WTC11 (cell line): ENCODE measurements around the gene USP48. TPM values are rescaled to one million over a fixed set of nuclear protein-coding genes. Genes with fewer than 3 reads are reported as not detected.

Experiments
- ATAC-seq: fragments of 200-7000 bp; cut with Tn5 transposase; 2 replicates; pipeline ENCODE4 v1.10.0; 2021; ENCODE audit warnings: mild to moderate bottlenecking, moderate library complexity
- CTCF ChIA-PET: fragments of 300-600 bp; sonication (Branson Sonifier 250); formaldehyde crosslinking; loops from one replicate; lab custom pipeline; 2021; ENCODE audit warnings: antibody characterized with exemption; lab: Charles Lee
- POLR2A ChIA-PET: fragments of 350-600 bp; sonication (Branson Sonifier 250); formaldehyde crosslinking; loops from one replicate; lab custom pipeline; 2021; ENCODE audit warnings: antibody characterized with exemption; lab: Charles Lee
- DNase-seq: peaks from one replicate; pipeline ENCODE4 v3.0.0; 2021; ENCODE audit warnings: low spot score
- H3K27ac Mint-ChIP-seq: 2 replicates; pipeline ENCODE4 v1.8.0; 2021; ENCODE audit warnings: mixed read lengths
- H3K27me3 Mint-ChIP-seq: 2 replicates; pipeline ENCODE4 v1.8.0; 2021; ENCODE audit warnings: low read depth, mild to moderate bottlenecking, moderate library complexity, mixed read lengths
- H3K36me3 Mint-ChIP-seq: 2 replicates; pipeline ENCODE4 v1.8.0; 2021; ENCODE audit warnings: mixed read lengths
- H3K4me1 Mint-ChIP-seq: 2 replicates; pipeline ENCODE4 v1.8.0; 2022; ENCODE audit warnings: mixed read lengths
- H3K4me3 Mint-ChIP-seq: 2 replicates; pipeline ENCODE4 v1.8.0; 2021; ENCODE audit warnings: mild to moderate bottlenecking, moderate library complexity, mixed read lengths
- H3K9me3 Mint-ChIP-seq: 2 replicates; pipeline ENCODE4 v1.8.0; 2021; ENCODE audit warnings: mixed read lengths
- EMX1 ChIP-seq: fragments of 250-450 bp; sonication (Bioruptor Pico); IDR thresholded peaks from 2 replicates; pipeline ENCODE4 v1.8.0; 2021; ENCODE audit warnings: mild to moderate bottlenecking
- GRHL2 ChIP-seq: fragments of 250-450 bp; sonication (Bioruptor Pico); IDR thresholded peaks from 2 replicates; pipeline ENCODE4 v1.8.0; 2022; ENCODE audit warnings: mild to moderate bottlenecking, moderate library complexity; ENCODE audit not compliant: insufficient replicate concordance, severe bottlenecking
- GTF2I ChIP-seq: fragments of 250-450 bp; sonication (Bioruptor Pico); conservative IDR thresholded peaks from 2 replicates; pipeline ENCODE4 v1.4.0; 2021; ENCODE audit warnings: mild to moderate bottlenecking
- IRF2 ChIP-seq: sonication (generic); formaldehyde crosslinking; IDR thresholded peaks from 2 replicates; pipeline ENCODE4 v1.8.0; 2022; ENCODE audit warnings: low read depth, missing genetic modification reagents, borderline replicate concordance
- JAZF1 ChIP-seq: fragments of 250-450 bp; sonication (Bioruptor Pico); IDR thresholded peaks from 2 replicates; pipeline ENCODE4 v1.9.0; 2021; ENCODE audit warnings: moderate library complexity, mild to moderate bottlenecking, inconsistent platforms
- NR2C2 ChIP-seq: sonication (generic); formaldehyde crosslinking; IDR thresholded peaks from 2 replicates; pipeline ENCODE4 v1.8.0; 2022; ENCODE audit warnings: mild to moderate bottlenecking, missing genetic modification reagents
- SMAD4 ChIP-seq: sonication (generic); formaldehyde crosslinking; IDR thresholded peaks from 2 replicates; pipeline ENCODE4 v1.8.0; 2022; ENCODE audit warnings: mild to moderate bottlenecking, missing genetic modification reagents
- SP1 ChIP-seq: sonication (generic); formaldehyde crosslinking; conservative IDR thresholded peaks from 2 replicates; pipeline ENCODE4 v1.8.1; 2022; ENCODE audit warnings: missing genetic modification reagents
- ZNF138 ChIP-seq: sonication (generic); formaldehyde crosslinking; conservative IDR thresholded peaks from 2 replicates; pipeline ENCODE4 v1.8.1; 2022; ENCODE audit warnings: mild to moderate bottlenecking, moderate library complexity, missing genetic modification reagents
- ZNF423 ChIP-seq: fragments of 250-450 bp; sonication (Bioruptor Pico); IDR thresholded peaks from 2 replicates; pipeline ENCODE4 v2.1.2; 2022; ENCODE audit warnings: mild to moderate bottlenecking, moderate library complexity
- ZNF671 ChIP-seq: fragments of 250-450 bp; sonication (Bioruptor Pico); IDR thresholded peaks from 2 replicates; pipeline ENCODE4 v1.8.0; 2021; ENCODE audit warnings: mild to moderate bottlenecking
- total RNA-seq: library from RNA; stranded (reverse); gene quantifications from 3 replicates; pipeline ENCODE4 v1.2.3, GENCODE V29; 2021
- TF ChIP-seq, protein P1 (sequence below): sonication (generic); formaldehyde crosslinking; IDR thresholded peaks from 2 replicates; pipeline ENCODE4 v1.8.0; 2023; ENCODE audit warnings: missing genetic modification reagents, mild to moderate bottlenecking, borderline replicate concordance
- TF ChIP-seq, protein P2 (sequence below): fragments of 200-600 bp; IDR thresholded peaks from 2 replicates; pipeline ENCODE4 v1.8.0; 2022; ENCODE audit warnings: antibody characterized with exemption
- TF ChIP-seq, protein P3 (sequence below): fragments of 250-450 bp; sonication (Bioruptor Pico); IDR thresholded peaks from 2 replicates; pipeline ENCODE4 v2.1.2; 2022; ENCODE audit warnings: mild to moderate bottlenecking, moderate library complexity
- TF ChIP-seq, protein P4 (sequence below): fragments of 250-450 bp; sonication (Bioruptor Pico); IDR thresholded peaks from 2 replicates; pipeline ENCODE4 v1.9.0; 2021; ENCODE audit warnings: moderate library complexity, mild to moderate bottlenecking, inconsistent platforms, borderline replicate concordance
- TF ChIP-seq, protein P5 (sequence below): sonication (generic); formaldehyde crosslinking; IDR thresholded peaks from 2 replicates; pipeline ENCODE4 v1.8.1; 2023; ENCODE audit warnings: mild to moderate bottlenecking, moderate library complexity, missing genetic modification reagents
- TF ChIP-seq, protein P6 (sequence below): sonication (generic); formaldehyde crosslinking; IDR thresholded peaks from 2 replicates; pipeline ENCODE4 v1.8.0; 2023; ENCODE audit warnings: missing genetic modification reagents
- TF ChIP-seq, protein P7 (sequence below): sonication (generic); formaldehyde crosslinking; IDR thresholded peaks from 2 replicates; pipeline ENCODE4 v1.8.0; 2022; ENCODE audit warnings: missing genetic modification reagents

The USP48 gene
- total RNA-seq, 1 experiment from 2014 or later, result 86.9 TPM

DNA sequence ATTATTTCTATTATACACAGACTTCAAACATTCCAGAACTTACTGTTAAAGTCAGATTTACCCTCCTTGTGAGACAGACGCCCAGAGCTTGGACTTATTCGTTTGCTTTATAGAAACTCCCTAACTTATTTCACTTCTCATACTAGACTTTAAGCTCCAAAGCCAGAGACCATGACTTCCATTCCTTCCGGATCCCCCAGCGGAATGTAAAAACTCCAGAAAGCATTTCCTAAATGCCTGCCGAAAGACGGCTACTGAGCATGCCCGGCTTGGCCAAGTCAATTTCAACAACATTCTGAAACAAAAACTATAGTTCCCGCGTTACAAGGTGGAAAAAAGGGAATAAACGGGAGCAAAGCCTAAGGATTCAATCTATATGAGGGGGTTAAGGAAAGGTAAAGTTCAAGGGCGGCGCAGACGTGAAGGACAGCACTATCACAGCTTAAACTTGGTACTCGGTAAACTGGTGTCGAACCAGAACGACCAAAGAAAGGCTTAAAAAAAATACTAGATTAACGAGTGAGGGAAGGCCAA is 1.1 kb downstream of the USP48 start (continued):
- TF ChIP-seq, protein P1, sequence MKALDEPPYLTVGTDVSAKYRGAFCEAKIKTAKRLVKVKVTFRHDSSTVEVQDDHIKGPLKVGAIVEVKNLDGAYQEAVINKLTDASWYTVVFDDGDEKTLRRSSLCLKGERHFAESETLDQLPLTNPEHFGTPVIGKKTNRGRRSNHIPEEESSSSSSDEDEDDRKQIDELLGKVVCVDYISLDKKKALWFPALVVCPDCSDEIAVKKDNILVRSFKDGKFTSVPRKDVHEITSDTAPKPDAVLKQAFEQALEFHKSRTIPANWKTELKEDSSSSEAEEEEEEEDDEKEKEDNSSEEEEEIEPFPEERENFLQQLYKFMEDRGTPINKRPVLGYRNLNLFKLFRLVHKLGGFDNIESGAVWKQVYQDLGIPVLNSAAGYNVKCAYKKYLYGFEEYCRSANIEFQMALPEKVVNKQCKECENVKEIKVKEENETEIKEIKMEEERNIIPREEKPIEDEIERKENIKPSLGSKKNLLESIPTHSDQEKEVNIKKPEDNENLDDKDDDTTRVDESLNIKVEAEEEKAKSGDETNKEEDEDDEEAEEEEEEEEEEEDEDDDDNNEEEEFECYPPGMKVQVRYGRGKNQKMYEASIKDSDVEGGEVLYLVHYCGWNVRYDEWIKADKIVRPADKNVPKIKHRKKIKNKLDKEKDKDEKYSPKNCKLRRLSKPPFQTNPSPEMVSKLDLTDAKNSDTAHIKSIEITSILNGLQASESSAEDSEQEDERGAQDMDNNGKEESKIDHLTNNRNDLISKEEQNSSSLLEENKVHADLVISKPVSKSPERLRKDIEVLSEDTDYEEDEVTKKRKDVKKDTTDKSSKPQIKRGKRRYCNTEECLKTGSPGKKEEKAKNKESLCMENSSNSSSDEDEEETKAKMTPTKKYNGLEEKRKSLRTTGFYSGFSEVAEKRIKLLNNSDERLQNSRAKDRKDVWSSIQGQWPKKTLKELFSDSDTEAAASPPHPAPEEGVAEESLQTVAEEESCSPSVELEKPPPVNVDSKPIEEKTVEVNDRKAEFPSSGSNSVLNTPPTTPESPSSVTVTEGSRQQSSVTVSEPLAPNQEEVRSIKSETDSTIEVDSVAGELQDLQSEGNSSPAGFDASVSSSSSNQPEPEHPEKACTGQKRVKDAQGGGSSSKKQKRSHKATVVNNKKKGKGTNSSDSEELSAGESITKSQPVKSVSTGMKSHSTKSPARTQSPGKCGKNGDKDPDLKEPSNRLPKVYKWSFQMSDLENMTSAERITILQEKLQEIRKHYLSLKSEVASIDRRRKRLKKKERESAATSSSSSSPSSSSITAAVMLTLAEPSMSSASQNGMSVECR (CRISPR knock-in tag), result no peak
- TF ChIP-seq EMX1 (CRISPR knock-in tag), result no peak

DNA sequence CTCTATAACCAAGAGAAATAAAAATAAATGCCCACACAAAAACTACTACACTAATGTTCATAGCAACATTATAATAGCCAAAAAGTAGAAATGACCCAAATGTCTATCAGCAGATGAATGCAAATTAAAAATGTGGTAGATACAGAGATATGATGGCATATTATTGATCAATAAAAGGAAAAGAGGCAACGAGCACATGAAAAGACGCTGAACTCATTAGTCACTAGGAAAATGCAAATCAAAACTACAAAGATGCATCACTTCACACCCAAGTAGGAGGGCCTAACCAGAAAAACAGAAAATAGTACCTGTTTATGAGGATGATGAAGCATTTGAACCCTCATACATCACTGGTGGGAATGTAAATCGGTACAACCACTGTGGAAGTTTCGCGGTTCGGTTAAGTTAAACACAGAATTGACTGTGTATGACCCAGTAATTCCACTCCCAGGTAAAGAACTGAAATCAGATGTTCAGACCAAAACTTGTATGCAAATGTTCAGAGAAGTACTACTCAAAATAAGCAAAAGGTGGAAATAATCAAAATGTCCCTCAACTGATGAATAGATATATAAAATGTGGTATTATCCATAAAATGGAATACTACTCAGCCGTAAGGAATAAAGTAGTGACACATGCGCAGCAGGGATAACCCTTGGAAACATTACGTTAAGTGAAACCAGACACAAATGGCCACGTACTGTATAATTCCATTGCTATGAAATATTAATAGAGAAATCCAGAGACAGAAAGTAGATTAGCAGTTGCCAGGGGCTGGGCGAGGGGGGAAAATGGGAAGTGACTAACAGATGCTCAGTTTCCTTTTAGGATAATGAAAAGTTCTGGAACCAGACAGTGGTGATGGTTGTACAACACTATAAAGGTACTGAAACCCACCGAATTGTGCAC is 3.1 kb downstream of the USP48 start:
- no peak for ATAC-seq
- ChIA-PET POLR2A (no interaction called here), CTCF (no interaction called here)
- Mint-ChIP-seq H3K9me3 (peaks cover 5% of the 10 kb centered on the region), H3K27ac (peak overlapping the region; percentile 68), H3K36me3 (peaks cover 15% of the 10 kb centered on the region), H3K4me1 (peaks cover 27% of the 10 kb centered on the region), H3K4me3 (peak overlapping the region; percentile 48), H3K27me3 (no peaks in the 10 kb centered on the region)
- TF ChIP-seq EMX1 (CRISPR knock-in tag) (no peak), ZNF138 (CRISPR knock-in tag) (no peak), ZNF423 (no peak), ZNF671 (CRISPR knock-in tag) (no peak), JAZF1 (no peak), SP1 (CRISPR knock-in tag) (no peak), GRHL2 (no peak), NR2C2 (CRISPR knock-in tag) (no peak), GTF2I (CRISPR knock-in tag) (no peak), SMAD4 (CRISPR knock-in tag) (no peak), IRF2 (CRISPR knock-in tag) (no peak)
- TF ChIP-seq, protein P2, sequence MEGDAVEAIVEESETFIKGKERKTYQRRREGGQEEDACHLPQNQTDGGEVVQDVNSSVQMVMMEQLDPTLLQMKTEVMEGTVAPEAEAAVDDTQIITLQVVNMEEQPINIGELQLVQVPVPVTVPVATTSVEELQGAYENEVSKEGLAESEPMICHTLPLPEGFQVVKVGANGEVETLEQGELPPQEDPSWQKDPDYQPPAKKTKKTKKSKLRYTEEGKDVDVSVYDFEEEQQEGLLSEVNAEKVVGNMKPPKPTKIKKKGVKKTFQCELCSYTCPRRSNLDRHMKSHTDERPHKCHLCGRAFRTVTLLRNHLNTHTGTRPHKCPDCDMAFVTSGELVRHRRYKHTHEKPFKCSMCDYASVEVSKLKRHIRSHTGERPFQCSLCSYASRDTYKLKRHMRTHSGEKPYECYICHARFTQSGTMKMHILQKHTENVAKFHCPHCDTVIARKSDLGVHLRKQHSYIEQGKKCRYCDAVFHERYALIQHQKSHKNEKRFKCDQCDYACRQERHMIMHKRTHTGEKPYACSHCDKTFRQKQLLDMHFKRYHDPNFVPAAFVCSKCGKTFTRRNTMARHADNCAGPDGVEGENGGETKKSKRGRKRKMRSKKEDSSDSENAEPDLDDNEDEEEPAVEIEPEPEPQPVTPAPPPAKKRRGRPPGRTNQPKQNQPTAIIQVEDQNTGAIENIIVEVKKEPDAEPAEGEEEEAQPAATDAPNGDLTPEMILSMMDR, result no peak
- TF ChIP-seq, protein P3, sequence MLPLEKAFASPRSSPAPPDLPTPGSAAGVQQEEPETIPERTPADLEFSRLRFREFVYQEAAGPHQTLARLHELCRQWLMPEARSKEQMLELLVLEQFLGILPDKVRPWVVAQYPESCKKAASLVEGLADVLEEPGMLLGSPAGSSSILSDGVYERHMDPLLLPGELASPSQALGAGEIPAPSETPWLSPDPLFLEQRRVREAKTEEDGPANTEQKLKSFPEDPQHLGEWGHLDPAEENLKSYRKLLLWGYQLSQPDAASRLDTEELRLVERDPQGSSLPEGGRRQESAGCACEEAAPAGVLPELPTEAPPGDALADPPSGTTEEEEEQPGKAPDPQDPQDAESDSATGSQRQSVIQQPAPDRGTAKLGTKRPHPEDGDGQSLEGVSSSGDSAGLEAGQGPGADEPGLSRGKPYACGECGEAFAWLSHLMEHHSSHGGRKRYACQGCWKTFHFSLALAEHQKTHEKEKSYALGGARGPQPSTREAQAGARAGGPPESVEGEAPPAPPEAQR, result no peak
- TF ChIP-seq, protein P4, sequence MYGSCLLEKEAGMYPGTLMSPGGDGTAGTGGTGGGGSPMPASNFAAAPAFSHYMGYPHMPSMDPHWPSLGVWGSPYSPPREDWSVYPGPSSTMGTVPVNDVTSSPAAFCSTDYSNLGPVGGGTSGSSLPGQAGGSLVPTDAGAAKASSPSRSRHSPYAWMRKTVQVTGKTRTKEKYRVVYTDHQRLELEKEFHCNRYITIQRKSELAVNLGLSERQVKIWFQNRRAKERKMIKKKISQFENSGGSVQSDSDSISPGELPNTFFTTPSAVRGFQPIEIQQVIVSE (CRISPR knock-in tag), result no peak
- TF ChIP-seq, protein P5, sequence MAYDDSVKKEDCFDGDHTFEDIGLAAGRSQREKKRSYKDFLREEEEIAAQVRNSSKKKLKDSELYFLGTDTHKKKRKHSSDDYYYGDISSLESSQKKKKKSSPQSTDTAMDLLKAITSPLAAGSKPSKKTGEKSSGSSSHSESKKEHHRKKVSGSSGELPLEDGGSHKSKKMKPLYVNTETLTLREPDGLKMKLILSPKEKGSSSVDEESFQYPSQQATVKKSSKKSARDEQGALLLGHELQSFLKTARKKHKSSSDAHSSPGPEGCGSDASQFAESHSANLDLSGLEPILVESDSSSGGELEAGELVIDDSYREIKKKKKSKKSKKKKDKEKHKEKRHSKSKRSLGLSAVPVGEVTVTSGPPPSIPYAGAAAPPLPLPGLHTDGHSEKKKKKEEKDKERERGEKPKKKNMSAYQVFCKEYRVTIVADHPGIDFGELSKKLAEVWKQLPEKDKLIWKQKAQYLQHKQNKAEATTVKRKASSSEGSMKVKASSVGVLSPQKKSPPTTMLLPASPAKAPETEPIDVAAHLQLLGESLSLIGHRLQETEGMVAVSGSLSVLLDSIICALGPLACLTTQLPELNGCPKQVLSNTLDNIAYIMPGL, result no peak
- TF ChIP-seq, protein P6, sequence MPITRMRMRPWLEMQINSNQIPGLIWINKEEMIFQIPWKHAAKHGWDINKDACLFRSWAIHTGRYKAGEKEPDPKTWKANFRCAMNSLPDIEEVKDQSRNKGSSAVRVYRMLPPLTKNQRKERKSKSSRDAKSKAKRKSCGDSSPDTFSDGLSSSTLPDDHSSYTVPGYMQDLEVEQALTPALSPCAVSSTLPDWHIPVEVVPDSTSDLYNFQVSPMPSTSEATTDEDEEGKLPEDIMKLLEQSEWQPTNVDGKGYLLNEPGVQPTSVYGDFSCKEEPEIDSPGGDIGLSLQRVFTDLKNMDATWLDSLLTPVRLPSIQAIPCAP (CRISPR knock-in tag), result no peak
- TF ChIP-seq, protein P7, sequence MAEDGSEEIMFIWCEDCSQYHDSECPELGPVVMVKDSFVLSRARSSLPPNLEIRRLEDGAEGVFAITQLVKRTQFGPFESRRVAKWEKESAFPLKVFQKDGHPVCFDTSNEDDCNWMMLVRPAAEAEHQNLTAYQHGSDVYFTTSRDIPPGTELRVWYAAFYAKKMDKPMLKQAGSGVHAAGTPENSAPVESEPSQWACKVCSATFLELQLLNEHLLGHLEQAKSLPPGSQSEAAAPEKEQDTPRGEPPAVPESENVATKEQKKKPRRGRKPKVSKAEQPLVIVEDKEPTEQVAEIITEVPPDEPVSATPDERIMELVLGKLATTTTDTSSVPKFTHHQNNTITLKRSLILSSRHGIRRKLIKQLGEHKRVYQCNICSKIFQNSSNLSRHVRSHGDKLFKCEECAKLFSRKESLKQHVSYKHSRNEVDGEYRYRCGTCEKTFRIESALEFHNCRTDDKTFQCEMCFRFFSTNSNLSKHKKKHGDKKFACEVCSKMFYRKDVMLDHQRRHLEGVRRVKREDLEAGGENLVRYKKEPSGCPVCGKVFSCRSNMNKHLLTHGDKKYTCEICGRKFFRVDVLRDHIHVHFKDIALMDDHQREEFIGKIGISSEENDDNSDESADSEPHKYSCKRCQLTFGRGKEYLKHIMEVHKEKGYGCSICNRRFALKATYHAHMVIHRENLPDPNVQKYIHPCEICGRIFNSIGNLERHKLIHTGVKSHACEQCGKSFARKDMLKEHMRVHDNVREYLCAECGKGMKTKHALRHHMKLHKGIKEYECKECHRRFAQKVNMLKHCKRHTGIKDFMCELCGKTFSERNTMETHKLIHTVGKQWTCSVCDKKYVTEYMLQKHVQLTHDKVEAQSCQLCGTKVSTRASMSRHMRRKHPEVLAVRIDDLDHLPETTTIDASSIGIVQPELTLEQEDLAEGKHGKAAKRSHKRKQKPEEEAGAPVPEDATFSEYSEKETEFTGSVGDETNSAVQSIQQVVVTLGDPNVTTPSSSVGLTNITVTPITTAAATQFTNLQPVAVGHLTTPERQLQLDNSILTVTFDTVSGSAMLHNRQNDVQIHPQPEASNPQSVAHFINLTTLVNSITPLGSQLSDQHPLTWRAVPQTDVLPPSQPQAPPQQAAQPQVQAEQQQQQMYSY (CRISPR knock-in tag), result no peak
- no peak for DNase-seq
